WTC11 (cell line): Measurements from ENCODE around the gene HDAC9. TPM values are rescaled to one million over a fixed set of nuclear protein-coding genes. Genes with fewer than 3 reads are reported as not detected.
A peak's percentile ranks its signal among the peaks of the same experiment; 100 is the strongest.

ENCODE experiments used
- ATAC-seq: fragments of 200-7000 bp; cut with Tn5 transposase; 2 replicates; pipeline ENCODE4 v1.10.0; 2021; ENCODE audit warnings: mild to moderate bottlenecking, moderate library complexity
- CTCF ChIA-PET: fragments of 300-600 bp; sonication (Branson Sonifier 250); formaldehyde crosslinking; loops from one replicate; lab custom pipeline; 2021; ENCODE audit warnings: antibody characterized with exemption; lab: Charles Lee
- POLR2A ChIA-PET: fragments of 350-600 bp; sonication (Branson Sonifier 250); formaldehyde crosslinking; loops from one replicate; lab custom pipeline; 2021; ENCODE audit warnings: antibody characterized with exemption; lab: Charles Lee
- DNase-seq: peaks from one replicate; pipeline ENCODE4 v3.0.0; 2021; ENCODE audit warnings: low spot score
- H3K27ac Mint-ChIP-seq: 2 replicates; pipeline ENCODE4 v1.8.0; 2021; ENCODE audit warnings: mixed read lengths
- H3K27me3 Mint-ChIP-seq: 2 replicates; pipeline ENCODE4 v1.8.0; 2021; ENCODE audit warnings: low read depth, mild to moderate bottlenecking, moderate library complexity, mixed read lengths
- H3K36me3 Mint-ChIP-seq: 2 replicates; pipeline ENCODE4 v1.8.0; 2021; ENCODE audit warnings: mixed read lengths
- H3K4me1 Mint-ChIP-seq: 2 replicates; pipeline ENCODE4 v1.8.0; 2022; ENCODE audit warnings: mixed read lengths
- H3K4me3 Mint-ChIP-seq: 2 replicates; pipeline ENCODE4 v1.8.0; 2021; ENCODE audit warnings: mild to moderate bottlenecking, moderate library complexity, mixed read lengths
- H3K9me3 Mint-ChIP-seq: 2 replicates; pipeline ENCODE4 v1.8.0; 2021; ENCODE audit warnings: mixed read lengths
- AFF4 ChIP-seq: sonication (generic); formaldehyde crosslinking; IDR thresholded peaks from 2 replicates; pipeline ENCODE4 v1.8.1; 2023; ENCODE audit warnings: mild to moderate bottlenecking, missing genetic modification reagents, borderline replicate concordance
- AR ChIP-seq: fragments of 250-450 bp; sonication (Bioruptor Pico); IDR thresholded peaks from 2 replicates; pipeline ENCODE4 v1.9.0; 2021; ENCODE audit warnings: mild to moderate bottlenecking
- ARID4B ChIP-seq: sonication (generic); formaldehyde crosslinking; IDR thresholded peaks from 2 replicates; pipeline ENCODE4 v1.8.0; 2023; ENCODE audit warnings: missing genetic modification reagents, mild to moderate bottlenecking, borderline replicate concordance
- ATF1 ChIP-seq: sonication (generic); formaldehyde crosslinking; IDR thresholded peaks from 2 replicates; pipeline ENCODE4 v1.8.1; 2023; ENCODE audit warnings: mild to moderate bottlenecking, moderate library complexity, missing genetic modification reagents
- ESRRA ChIP-seq: sonication (generic); formaldehyde crosslinking; IDR thresholded peaks from 2 replicates; pipeline ENCODE4 v1.8.1; 2022; ENCODE audit warnings: mild to moderate bottlenecking, missing genetic modification reagents, borderline replicate concordance
- ETV6 ChIP-seq: sonication (generic); formaldehyde crosslinking; IDR thresholded peaks from 2 replicates; pipeline ENCODE4 v1.8.1; 2022; ENCODE audit warnings: mild to moderate bottlenecking, missing genetic modification reagents
- GABPB1 ChIP-seq: sonication (generic); formaldehyde crosslinking; IDR thresholded peaks from 2 replicates; pipeline ENCODE4 v1.8.1; 2023; ENCODE audit warnings: mild to moderate bottlenecking, missing genetic modification reagents
- IRF1 ChIP-seq: sonication (generic); formaldehyde crosslinking; IDR thresholded peaks from 2 replicates; pipeline ENCODE4 v1.8.0; 2023; ENCODE audit warnings: missing genetic modification reagents
- KAT7 ChIP-seq: sonication (generic); formaldehyde crosslinking; IDR thresholded peaks from 2 replicates; pipeline ENCODE4 v1.8.1; 2023; ENCODE audit warnings: missing genetic modification reagents, mild to moderate bottlenecking, borderline replicate concordance
- NFATC4 ChIP-seq: fragments of 250-450 bp; sonication (Bioruptor Pico); IDR thresholded peaks from 2 replicates; pipeline ENCODE4 v1.9.0; 2021; ENCODE audit warnings: mild to moderate bottlenecking
- TCF7 ChIP-seq: sonication (generic); formaldehyde crosslinking; IDR thresholded peaks from 2 replicates; pipeline ENCODE4 v1.8.0; 2022; ENCODE audit warnings: mild to moderate bottlenecking, low read depth, missing genetic modification reagents, moderate library complexity
- ZBTB43 ChIP-seq: sonication (generic); formaldehyde crosslinking; IDR thresholded peaks from 2 replicates; pipeline ENCODE4 v1.8.1; 2023; ENCODE audit warnings: mild to moderate bottlenecking, missing genetic modification reagents
- ZMAT4 ChIP-seq: fragments of 250-450 bp; sonication (Bioruptor Pico); IDR thresholded peaks from 2 replicates; pipeline ENCODE4 v1.9.0; 2021; ENCODE audit warnings: mild to moderate bottlenecking
- total RNA-seq: library from RNA; stranded (reverse); gene quantifications from 3 replicates; pipeline ENCODE4 v1.2.3, GENCODE V29; 2021

The HDAC9 gene
- total RNA-seq, 1 experiment from 2014 or later: 18.8 TPM

GRCh38 chr7:19020062-19020461 is 524.5 kb downstream of the HDAC9 start (continued):
- TF ChIP-seq ARID4B (no peak), AFF4 (CRISPR knock-in tag) (no peak), ETV6 (CRISPR knock-in tag) (no peak), ESRRA (CRISPR knock-in tag) (no peak), ZMAT4 (CRISPR knock-in tag) (no peak), IRF1 (CRISPR knock-in tag) (no peak)

- Mint-ChIP-seq H3K9me3 (0 out of 2 replicates have a peak, but pooled peaks cover 4% of the 10 kb centered on the region), H3K27me3 (no peaks in the 10 kb centered on the region), H3K4me3 (no peak overlapping the region), H3K36me3 (no peaks in the 10 kb centered on the region), H3K27ac (no peak overlapping the region), H3K4me1 (peaks cover 5% of the 10 kb centered on the region)
- ChIA-PET CTCF (no interaction called here), POLR2A (no interaction called here)
- DNase-seq: no peak
- TF ChIP-seq ZBTB43 (no peak), TCF7 (CRISPR knock-in tag) (no peak), ATF1 (CRISPR knock-in tag) (no peak), KAT7 (CRISPR knock-in tag) (no peak), AR (no peak), NFATC4 (CRISPR knock-in tag) (no peak), ZMAT4 (CRISPR knock-in tag) (no peak), GABPB1 (CRISPR knock-in tag) (no peak)
- 0 out of 2 replicates have a peak, but pooled peaks have one; percentile 32 for ATAC-seq
Observed at GRCh38 chr7:19020711-19021110, 525.2 kb downstream of the HDAC9 start.
